NOMO-1 treated with dmso at 0.1 percent for 144 hours (cell line): ENCODE data around the gene FBLN2.

Source experiments
- DNase-seq: peaks from one replicate; lab custom pipeline; 2025; ENCODE audit not compliant: unreplicated experiment; lab: John Stamatoyannopoulos, UW

The FBLN2 gene

DNA sequence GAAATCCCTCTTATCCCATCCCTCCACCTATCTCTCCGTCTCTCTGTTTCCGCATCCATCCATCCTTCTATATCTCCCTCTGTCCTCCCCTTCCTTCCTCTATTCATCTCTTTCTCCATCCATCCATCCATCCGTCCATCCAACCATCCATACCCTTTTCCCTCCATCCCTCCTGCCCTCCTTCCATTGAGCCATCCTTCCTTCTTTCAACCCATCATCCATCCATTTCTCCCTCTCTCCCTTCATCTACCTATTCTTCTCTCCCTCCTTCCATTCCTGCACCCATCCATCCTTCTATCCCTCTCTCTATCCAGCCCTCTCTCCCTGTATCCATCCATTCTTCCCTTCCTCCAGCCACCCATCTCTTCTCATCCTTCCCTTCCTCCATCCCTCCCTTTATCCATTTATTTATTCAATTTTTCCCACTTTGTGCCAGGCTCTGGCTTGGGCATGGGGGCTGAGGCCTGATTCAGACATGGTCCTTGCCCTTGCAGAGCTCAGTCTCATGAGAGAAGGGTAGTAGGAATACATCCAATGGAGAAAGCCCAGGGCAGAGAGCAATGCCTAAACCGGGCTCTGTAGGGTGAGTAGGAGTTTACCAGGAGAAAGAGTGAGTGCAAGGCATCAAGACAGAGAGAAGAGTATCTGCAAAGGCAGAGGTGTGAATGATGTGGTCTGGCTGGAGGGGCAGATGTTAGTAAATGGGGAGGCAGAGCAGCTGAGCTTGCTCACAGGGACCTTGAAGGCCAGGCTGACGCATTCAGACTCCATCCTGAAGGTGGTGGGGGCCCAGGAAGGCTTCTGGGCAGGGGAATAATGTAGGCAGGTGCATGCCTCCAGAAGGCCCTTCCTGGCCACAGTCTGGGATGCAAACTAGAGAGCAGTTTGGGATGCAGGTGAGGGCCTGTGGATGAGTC is 19.5 kb upstream of the FBLN2 start:
- no peak for DNase-seq

DNA sequence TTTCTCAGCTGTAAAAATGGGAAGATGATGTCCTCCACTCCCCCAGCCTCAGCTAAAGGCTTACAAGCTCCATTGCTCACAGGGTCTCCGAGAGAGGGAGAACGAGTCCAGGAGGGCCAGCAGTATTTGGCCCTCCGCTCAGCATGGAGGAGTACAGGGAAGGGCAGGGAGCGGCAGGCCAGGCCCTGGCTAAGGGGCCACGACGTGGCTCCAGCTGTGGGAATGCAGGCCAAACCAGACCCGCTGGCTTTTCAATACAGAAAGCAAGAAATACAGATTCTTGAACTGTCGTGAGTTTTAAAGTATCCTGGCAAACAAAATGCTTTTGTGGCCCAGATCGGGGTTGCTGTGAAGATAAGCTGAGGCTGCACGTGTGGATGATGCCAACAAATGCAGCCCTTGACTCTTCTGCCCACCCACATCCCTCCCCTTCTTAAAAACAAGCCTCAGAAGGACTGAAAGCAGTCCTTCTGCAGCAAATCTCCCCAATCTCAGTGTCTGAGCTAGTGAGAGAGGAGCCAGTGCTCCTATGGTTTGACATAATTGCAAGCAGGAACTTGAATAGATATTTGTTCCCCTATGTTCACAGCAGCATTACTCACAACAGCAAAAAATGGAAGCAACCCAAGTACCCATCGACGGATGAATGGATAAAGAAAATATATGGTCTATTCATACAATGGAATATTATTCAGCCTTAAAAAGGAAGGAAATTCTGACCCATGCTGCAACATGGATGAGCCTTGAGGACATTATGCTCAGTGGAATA is 18.5 kb upstream of the FBLN2 start:
- no peak for DNase-seq

DNA sequence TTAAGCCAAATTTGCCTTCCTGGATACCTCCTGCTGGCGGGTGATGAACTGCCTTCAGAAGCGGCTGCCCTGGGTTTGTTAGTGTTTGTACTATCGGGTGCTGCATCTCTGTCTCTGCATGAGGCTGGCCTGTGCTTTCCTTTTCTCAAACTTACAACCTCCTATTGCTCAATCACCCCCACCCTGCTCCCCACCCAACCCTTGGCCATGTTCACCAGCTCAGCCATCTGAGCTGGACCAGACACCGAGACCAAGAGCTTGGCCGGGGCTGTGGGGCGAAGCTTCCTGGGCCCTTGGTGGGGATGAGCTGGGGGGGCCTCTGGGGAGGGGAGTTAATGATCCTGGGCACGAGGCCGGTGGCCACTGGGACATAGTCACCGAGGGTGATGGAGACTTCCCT is 16.8 kb upstream of the FBLN2 start:
- no peak for DNase-seq

DNA sequence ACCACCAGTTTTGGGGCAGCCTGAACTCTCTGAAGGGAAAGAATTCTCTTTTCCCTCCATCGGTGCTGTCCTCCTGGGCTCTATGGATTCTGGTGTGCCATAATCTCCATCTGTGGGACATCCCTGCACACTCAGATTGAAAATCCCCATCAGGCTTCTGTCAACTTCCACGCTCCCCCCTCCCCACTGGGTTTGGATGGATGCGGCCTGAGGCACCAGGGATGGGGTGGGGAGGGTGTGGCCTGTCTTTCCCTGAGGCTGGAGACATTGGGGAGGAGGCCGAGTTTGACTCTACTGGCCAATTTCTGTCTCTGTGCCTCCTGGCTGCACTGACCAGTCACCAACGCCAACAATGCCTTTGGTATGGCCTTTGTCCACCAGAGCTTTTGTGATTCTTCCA is 16.3 kb upstream of the FBLN2 start:
- DNase-seq: no peak

DNA sequence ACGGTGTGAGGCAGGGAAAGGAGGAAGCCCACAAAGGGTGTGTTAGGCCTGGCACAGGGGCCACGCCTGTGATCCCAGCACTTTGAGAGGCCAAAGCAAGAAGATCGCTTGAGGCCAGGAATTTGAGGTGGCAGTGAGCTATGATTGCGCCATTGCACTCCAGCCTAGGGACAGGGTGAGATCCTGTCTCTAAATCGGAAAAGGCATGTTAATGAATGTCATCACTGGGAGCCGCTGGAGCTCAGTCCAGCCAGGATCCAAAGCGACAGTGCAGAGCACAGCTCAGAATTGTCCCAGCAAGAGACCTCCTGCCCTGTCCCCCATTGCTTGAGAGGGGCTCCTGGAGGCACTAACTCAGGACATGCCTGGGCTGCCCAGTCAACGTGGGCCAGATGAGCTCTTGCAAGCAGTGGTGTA is 15.0 kb upstream of the FBLN2 start:
- no peak for DNase-seq

DNA sequence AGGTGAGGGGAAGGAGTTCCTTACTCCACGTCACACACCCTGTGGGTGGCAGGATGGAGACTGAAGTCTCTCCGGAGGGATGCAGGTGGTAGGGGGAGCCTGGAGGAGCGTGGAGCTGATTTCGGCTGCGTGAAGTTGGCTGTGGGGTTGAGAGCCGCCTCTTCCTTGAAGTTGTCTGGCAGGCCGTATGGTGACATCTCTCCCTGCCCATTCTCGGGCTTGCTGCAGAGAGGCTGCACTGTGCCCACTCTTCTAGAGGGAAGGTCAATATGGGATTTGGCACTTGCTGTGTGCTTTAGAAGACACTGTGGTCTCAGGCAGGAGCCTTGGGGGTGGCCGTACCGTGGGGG is 13.4 kb upstream of the FBLN2 start:
- DNase-seq: no peak

DNA sequence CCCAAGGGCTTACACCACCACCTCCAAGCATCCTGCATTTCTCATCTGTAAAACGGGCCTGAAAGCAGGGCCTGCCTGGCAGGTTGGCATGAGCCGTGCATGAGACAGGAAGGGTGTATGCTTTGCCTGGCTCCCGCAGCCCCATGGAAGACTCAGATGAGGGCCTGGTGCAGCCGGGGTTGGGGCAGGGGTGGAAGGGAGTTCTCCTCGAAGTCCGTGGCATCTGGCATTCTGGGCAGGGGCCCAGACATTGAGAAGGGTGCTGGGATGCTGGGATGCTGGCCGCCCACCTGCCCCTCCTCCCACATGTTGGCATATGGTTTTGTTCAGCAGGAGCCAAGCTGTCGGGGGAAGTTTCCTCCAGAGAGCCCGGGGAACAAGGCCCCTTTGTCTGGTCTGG is 13.0 kb upstream of the FBLN2 start:
- DNase-seq: no peak

DNA sequence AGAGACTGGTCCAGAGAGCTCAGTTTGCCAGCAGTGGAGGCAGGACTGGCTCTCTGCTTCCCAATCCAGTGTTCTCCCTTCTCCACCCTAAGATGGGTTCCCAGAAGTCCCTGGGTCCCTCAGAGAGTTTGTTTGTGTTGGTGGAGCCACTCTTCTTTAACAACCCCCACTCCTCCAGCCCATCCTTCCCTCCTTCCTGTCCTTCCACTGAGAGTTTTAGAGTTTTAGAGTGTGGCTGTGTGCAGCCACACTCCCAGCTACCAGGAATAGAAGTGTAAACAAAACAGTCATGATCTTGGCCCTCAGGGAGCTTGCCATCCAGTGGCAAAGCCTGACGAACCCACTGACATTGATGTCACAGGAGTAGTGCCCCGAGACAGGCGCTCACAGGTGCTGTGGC is 12.5 kb upstream of the FBLN2 start:
- no peak for DNase-seq

DNA sequence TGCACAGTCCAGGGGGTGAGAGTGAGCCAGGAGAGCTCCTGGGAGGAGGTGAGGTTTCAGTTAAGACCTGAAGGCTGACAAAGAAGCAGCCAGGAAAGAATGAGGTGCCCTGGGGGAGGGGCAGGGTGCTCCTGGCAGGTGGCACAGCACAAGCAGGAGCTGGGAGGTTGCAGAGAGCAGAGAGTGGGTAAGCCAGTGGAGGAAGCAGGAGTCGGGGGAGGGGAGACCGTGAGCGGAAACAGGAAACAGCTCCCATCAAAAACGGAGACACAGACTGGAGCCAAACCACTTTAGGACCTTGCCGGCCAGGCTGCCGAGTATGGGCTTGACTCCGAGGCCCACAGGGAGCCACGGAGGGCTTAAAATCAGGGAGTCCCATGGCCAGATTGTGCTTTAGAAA is 12.1 kb upstream of the FBLN2 start:
- no peak for DNase-seq

DNA sequence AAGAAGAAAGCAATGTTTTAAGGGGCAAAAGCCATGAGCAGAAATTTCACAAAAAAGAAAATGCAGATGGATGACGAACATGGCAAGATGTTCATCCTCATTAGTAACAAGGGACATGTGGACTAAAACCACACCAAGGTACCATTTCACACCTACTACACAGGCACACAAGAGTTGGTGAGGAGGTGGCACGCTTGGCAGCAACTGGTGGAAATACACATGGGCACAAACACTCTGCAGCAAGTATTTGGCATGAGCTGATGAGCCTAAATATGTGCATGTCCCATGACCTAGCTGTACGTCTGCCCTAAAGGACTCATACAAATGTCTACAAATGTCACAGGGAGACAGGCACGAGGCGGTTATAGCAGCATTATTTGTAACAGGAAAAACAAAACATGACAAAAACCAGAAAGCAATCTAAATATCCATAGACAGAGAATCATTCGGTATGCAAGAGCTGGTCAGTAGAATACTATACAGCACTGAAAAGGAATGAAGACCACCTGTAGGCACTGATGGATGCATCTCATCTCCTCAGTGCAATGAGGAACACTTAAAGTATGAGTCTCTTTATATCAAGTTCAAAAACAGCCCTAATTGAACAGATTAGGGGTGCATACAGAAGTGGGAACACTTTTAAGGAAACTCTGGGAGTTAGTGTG is 11.5 kb upstream of the FBLN2 start:
- no peak for DNase-seq

DNA sequence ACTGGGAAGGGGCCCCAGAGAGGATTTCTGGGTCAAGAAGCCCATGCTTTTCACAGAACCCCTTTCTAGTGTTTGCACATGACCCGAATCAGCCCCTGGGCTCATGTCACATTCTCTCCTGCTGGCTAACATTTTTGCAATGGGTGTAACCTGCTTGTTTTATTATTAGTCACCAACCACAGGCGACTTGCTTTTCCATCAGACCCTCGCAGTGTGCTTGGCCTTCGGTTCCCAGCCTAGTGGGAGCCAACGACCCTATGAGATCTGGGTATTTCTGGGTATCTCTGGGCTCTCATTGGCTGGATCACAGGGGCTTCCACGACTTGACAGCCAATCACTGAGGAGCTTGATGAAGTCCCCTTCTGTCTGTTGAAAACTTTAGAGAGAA is 11.0 kb upstream of the FBLN2 start:
- DNase-seq: no peak

DNA sequence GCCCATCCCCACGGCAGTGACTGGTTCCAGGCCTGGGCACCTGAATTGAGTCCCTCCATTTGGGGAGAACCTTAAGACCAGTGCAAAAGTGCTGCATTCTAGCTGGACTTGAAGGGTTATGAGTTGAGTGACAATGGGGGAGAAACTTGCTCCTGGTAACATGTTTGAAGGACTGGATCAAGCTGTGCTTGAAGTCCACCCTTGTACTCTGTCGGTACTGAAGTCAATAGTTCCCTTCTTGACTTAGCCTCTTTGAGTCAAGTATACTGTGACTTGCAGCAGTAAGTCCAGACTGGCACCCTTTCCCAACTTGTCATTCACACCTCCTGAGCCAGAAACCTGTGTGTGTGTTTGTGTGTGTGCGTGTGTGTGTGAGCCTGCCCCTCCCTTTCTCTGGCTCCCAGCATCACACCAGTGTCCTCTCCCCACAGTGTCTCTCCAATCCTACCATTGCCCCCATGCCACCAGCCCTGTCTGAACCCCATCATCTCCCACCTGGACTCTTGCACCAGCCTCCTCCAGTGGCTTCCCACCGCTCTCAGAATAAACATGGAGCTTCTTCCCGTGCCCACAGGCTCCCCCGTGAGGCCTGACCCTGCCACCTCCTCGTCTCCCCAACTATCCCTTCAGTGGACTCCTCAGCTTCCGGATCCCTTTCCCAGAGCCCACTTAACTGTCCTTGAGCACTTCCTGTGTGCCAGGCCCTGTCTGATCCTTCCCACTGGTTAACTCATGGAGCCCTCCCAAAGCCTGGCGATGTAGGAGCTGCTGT is 10.2 kb upstream of the FBLN2 start:
- no peak for DNase-seq

DNA sequence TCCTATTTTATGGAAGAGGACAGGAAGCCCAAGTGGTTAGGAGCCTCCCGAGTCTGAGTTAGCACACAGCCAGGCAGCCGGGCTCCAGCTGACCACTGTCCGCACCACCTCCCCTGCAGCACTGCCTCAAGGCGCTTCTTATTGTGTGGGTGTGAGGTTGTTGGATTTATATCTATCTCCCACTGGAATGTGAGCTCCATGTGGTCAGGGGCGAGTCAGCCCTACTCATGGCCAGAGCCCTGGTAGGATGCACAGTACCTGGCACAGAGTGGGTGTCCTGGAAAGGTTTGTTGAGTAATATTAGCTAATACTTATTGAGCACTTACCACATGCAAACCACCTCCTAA is 9.7 kb upstream of the FBLN2 start:
- no peak for DNase-seq

DNA sequence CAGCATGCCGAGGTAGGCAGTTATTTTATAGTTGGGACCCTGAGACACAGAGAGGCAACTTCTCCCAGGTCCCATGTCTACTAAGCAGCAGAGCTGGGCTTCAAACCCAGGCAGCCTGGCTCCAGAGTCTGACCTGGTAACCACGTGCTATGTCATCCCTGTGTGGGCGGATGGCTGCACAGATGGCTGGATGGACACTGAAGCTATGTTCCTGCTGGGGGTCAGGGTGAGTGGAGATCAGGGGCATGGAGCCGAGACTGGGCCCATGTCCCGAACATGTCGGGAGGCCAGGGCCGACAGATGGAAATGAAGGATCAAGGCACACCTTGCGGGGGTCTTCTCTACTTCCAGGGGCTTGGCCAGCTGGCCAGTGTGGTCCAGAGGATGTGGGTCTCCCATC is 9.3 kb upstream of the FBLN2 start:
- no peak for DNase-seq

DNA sequence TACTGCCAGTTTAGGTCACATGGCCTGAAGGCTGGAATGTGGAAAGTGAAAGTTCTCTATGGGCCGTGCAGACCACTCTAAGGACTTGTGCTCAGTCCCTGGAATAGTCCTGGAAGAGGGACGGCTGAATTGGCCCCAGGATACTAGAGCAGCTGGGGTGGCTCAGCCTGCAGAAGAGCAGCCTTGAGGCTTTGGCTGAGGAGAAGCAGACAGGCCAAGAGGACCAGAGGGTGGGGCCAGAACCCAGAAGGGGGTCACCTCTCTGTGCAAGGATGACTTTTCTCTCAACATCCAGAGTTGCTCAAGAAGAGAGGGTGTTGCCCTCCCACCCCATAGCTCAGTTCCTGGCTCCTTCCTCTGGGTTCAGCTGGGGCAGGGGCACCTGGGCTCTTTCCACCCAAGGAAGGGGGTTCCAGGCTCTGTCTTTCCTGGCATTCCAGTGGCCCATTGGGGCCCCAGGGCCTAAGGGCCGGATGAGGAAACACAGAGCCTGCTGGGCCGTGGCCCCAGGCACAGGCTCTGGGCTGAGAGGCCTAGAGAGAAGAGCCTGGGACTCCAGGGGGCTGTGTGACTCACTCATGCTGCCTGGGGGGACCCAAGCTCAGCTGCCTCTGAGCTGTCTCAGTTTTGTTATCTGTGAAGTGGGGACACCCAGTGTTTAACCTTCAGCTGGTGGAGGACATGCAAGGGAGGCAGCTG is 8.5 kb upstream of the FBLN2 start:
- no peak for DNase-seq

DNA sequence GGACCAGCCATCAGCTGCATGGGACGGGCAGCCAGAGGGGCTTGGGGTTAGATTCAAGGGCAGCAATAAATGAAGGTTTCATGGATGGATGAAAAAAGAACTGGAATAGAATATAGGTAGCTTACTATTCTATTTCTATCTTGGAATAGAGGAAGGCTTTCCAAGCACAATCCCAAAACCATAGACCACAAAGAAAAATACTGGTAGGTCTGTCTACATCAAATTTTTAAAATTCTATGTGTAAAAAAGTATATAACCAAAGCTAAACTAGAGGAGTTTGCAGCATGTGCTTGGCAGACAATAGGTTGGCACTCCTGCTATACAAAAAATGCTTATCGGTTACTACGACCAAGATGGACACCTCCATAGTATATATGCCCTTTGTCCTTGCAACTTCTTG is 7.2 kb upstream of the FBLN2 start:
- no peak for DNase-seq

DNA sequence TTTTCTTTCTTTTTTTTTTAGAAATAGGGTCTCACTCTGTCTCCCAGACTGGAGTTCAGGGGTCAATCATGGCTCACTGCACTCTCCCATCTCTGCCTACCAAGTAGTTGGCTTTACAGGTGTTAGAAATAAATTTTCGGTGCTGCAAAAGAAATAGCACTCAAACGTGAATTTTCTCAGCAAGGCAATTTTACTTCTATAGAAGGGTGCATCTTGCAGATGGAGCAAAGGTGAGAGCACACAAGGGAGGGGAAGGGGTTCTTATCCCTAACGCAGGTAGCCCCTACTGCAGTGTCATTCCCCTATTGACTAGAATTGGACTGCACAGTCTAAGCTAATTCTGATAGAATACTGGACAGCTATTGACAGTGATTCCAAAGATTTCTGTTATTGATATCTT is 6.8 kb upstream of the FBLN2 start:
- DNase-seq: no peak

DNA sequence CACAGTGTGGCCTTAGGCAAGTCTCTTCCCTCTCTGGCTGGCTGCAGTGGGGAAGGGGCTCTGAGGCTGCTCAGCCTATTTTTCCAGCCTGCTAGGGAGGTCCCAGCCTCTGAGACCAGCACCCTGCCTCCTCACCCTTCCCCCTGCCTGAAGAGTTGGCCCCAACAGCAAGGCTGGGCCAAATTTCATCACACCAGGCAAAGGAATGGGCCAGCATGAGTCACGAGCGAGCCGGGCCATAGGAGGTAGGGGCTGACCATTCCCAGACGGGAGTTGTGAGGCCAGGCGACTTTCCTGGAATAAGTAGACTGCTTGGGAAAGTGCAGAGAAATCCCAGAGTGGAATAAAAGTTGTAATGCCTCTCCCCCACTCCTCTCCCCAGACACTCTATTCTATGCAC is 5.7 kb upstream of the FBLN2 start:
- DNase-seq: no peak

DNA sequence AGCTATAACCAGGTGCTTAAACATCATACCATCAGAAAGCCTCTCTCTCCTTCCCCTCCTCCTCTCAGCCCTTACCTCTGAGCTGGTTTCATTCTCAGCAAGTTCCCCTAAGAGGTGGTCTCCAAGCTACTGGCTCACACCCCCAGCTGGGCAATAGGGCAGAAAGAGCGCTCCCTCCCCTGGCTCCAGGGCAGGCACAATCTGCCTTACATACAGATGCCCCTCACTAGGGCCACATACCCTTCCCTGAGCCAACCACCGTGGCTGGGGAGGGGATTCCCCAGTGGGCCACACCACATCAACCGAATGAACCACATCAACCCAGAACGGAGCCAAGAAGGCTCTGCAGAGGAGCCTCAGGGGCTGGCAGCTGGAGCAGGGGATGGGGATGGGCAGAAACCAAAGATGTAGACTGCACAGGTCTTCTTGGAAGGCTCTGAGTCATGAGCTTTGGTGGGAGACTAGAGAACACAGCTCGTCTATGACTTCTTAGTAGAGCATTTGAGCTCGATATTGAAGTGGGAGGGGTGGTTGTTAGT is 4.6 kb upstream of the FBLN2 start:
- no peak for DNase-seq

DNA sequence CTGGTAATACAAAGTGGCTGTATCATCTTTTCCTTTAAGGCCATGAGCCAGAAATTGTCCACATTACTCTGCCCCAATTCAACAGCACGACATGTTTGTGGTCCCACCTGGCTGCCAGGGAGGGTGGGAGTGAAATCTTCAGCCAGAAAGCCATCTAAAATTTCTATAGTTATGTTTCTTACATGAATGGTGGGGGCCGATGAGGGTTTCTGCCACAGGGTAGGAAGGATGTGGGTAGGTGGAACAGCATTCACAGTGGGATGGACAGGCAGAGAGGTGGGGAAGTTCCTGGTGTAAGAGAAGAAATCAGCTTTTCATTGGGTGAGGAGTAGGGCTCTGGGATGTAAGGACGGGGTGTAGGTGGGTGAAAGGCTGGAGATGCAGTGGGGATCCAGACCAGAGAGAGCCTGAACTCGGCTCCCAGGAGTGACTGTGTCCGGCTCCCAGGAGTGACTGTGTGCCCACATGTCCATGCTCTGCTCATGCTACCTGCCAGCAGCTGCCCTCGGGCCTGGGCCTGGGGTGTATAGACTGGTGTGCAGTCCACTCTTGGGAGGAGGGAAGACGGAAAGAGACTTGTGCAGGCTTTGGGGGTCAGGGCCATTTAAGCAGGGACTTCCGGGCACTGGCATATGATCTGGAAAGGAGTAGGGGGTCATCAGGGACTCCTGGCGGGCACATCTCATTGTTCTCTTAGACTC is 3.8 kb upstream of the FBLN2 start:
- no peak for DNase-seq
